ENCODE data around the gene COL5A1. TPM values are rescaled to one million over a fixed set of nuclear protein-coding genes. Genes with fewer than 3 reads are reported as not detected.

Gene COL5A1
- total and polyA plus RNA-seq, 2 experiments from 2014 or later, result 2.5 to 13.1 TPM

- H3K4me3 ChIP-seq, result no peak overlapping the region
- H3K27ac ChIP-seq (ENCODE audit: low read depth), result no peak overlapping the region
- H3K27me3 ChIP-seq (ENCODE audit: insufficient read depth), result no peaks in the 10 kb centered on the region
- H3K4me1 ChIP-seq (ENCODE audit: insufficient read depth), result peaks cover 4% of the 10 kb centered on the region; the same call in 1 of the 2 replicates
- H3K4me2 ChIP-seq, result no peak overlapping the region
- TF ChIP-seq JUNB (IDR thresholded peaks at IDR 0.05; ENCODE audit: unreplicated experiment), result no peak
- TF ChIP-seq CREB1 (CRISPR knock-in tag; IDR thresholded peaks at IDR 0.05; ENCODE audit: low read depth), result no peak
- TF ChIP-seq POLR2AphosphoS5 (IDR thresholded peaks at IDR 0.05; ENCODE audit: low read depth), result no peak
- TF ChIP-seq, protein P1, sequence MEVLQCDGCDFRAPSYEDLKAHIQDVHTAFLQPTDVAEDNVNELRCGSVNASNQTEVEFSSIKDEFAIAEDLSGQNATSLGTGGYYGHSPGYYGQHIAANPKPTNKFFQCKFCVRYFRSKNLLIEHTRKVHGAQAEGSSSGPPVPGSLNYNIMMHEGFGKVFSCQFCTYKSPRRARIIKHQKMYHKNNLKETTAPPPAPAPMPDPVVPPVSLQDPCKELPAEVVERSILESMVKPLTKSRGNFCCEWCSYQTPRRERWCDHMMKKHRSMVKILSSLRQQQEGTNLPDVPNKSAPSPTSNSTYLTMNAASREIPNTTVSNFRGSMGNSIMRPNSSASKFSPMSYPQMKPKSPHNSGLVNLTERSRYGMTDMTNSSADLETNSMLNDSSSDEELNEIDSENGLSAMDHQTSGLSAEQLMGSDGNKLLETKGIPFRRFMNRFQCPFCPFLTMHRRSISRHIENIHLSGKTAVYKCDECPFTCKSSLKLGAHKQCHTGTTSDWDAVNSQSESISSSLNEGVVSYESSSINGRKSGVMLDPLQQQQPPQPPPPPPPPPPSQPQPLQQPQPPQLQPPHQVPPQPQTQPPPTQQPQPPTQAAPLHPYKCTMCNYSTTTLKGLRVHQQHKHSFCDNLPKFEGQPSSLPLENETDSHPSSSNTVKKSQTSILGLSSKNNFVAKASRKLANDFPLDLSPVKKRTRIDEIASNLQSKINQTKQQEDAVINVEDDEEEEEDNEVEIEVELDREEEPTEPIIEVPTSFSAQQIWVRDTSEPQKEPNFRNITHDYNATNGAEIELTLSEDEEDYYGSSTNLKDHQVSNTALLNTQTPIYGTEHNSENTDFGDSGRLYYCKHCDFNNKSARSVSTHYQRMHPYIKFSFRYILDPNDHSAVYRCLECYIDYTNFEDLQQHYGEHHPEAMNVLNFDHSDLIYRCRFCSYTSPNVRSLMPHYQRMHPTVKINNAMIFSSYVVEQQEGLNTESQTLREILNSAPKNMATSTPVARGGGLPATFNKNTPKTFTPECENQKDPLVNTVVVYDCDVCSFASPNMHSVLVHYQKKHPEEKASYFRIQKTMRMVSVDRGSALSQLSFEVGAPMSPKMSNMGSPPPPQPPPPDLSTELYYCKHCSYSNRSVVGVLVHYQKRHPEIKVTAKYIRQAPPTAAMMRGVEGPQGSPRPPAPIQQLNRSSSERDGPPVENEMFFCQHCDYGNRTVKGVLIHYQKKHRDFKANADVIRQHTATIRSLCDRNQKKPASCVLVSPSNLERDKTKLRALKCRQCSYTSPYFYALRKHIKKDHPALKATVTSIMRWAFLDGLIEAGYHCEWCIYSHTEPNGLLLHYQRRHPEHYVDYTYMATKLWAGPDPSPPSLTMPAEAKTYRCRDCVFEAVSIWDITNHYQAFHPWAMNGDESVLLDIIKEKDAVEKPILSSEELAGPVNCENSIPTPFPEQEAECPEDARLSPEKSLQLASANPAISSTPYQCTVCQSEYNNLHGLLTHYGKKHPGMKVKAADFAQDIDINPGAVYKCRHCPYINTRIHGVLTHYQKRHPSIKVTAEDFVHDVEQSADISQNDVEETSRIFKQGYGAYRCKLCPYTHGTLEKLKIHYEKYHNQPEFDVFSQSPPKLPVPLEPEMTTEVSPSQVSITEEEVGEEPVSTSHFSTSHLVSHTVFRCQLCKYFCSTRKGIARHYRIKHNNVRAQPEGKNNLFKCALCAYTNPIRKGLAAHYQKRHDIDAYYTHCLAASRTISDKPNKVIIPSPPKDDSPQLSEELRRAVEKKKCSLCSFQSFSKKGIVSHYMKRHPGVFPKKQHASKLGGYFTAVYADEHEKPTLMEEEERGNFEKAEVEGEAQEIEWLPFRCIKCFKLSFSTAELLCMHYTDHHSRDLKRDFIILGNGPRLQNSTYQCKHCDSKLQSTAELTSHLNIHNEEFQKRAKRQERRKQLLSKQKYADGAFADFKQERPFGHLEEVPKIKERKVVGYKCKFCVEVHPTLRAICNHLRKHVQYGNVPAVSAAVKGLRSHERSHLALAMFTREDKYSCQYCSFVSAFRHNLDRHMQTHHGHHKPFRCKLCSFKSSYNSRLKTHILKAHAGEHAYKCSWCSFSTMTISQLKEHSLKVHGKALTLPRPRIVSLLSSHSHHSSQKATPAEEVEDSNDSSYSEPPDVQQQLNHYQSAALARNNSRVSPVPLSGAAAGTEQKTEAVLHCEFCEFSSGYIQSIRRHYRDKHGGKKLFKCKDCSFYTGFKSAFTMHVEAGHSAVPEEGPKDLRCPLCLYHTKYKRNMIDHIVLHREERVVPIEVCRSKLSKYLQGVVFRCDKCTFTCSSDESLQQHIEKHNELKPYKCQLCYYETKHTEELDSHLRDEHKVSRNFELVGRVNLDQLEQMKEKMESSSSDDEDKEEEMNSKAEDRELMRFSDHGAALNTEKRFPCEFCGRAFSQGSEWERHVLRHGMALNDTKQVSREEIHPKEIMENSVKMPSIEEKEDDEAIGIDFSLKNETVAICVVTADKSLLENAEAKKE (CRISPR knock-in tag; IDR thresholded peaks at IDR 0.05), result no peak
- TF ChIP-seq, protein P2, sequence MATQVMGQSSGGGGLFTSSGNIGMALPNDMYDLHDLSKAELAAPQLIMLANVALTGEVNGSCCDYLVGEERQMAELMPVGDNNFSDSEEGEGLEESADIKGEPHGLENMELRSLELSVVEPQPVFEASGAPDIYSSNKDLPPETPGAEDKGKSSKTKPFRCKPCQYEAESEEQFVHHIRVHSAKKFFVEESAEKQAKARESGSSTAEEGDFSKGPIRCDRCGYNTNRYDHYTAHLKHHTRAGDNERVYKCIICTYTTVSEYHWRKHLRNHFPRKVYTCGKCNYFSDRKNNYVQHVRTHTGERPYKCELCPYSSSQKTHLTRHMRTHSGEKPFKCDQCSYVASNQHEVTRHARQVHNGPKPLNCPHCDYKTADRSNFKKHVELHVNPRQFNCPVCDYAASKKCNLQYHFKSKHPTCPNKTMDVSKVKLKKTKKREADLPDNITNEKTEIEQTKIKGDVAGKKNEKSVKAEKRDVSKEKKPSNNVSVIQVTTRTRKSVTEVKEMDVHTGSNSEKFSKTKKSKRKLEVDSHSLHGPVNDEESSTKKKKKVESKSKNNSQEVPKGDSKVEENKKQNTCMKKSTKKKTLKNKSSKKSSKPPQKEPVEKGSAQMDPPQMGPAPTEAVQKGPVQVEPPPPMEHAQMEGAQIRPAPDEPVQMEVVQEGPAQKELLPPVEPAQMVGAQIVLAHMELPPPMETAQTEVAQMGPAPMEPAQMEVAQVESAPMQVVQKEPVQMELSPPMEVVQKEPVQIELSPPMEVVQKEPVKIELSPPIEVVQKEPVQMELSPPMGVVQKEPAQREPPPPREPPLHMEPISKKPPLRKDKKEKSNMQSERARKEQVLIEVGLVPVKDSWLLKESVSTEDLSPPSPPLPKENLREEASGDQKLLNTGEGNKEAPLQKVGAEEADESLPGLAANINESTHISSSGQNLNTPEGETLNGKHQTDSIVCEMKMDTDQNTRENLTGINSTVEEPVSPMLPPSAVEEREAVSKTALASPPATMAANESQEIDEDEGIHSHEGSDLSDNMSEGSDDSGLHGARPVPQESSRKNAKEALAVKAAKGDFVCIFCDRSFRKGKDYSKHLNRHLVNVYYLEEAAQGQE (IDR thresholded peaks at IDR 0.05; ENCODE audit: unreplicated experiment), result no peak
- no peak for TF ChIP-seq NANOG (IDR thresholded peaks at IDR 0.05; ENCODE audit: borderline replicate concordance)
- TF ChIP-seq ZNF114 (CRISPR knock-in tag; IDR thresholded peaks at IDR 0.05), result no peak
- TF ChIP-seq EZH2 (IDR thresholded peaks at IDR 0.05; ENCODE audit: low read depth, unreplicated experiment), result no peak
- no peak for TF ChIP-seq STAT1 (IDR thresholded peaks at IDR 0.05; ENCODE audit: unreplicated experiment)
- no peak for TF ChIP-seq ETS1 (IDR thresholded peaks at IDR 0.05)
- no peak for TF ChIP-seq EZH2phosphoT487 (IDR thresholded peaks at IDR 0.05; ENCODE audit: unreplicated experiment)
- no peaks in the 10 kb centered on the region for H3K9me2 ChIP-seq (ENCODE audit: insufficient read depth)
- H4K20me1 ChIP-seq (replicated peaks; ENCODE audit: insufficient read depth), result no peaks in the 10 kb centered on the region
- Mint-ChIP-seq H3K36me3 (ENCODE audit: low read depth) (no peaks in the 10 kb centered on the region), H3K4me1 (peaks cover 22% of the 10 kb centered on the region; the same call in 2 of the 3 replicates), H3K9me3 (no peaks in the 10 kb centered on the region), H3K27me3 (ENCODE audit: insufficient read depth, low read depth, poor library complexity) (peaks cover 21% of the 10 kb centered on the region), H3K4me3 (no peak overlapping the region), H3K27ac (peak overlapping the region; percentile 78; the same call in 1 of the 2 replicates)
- H3K79me2 ChIP-seq (replicated peaks; ENCODE audit: insufficient read depth), result no peaks in the 10 kb centered on the region
- DNase-seq (ENCODE audit: low spot score), result no peak
- 0 out of 2 replicates have a peak overlapping the region, but pooled peaks have one; percentile 56 for H2AFZ ChIP-seq
- no peaks in the 10 kb centered on the region for H3F3A ChIP-seq (replicated peaks; ENCODE audit: low read depth)
- ATAC-seq, result no peak
- H3K36me3 ChIP-seq (ENCODE audit: insufficient read depth), result no peaks in the 10 kb centered on the region
These were observed 6.1 kb upstream of the COL5A1 start for GRCh38 chr9:134635351-134636148.

All from GM23338 (cell line).